Erythroblast (primary cell): ENCODE data around the gene SMIM23.

ENCODE experiments used
- GATA1 ChIP-seq: IDR thresholded peaks from 2 replicates; pipeline ENCODE4 v1.6.1; 2011; ENCODE audit warnings: low read depth, mild to moderate bottlenecking, control low read depth, low read length, moderate library complexity
- POLR2A ChIP-seq: IDR thresholded peaks from 2 replicates; pipeline ENCODE4 v1.6.1; 2011; ENCODE audit warnings: mild to moderate bottlenecking, low read length

- TF ChIP-seq POLR2A (no peak), GATA1 (no peak)
Observed at GRCh38 chr5:171776213-171776612, 9.4 kb upstream of the SMIM23 start.
